ENCODE measurements around the gene BRIP1.
A peak's percentile ranks its signal among the peaks of the same experiment; 100 is the strongest.

Gene BRIP1

GRCh38 chr17:61837175-61838051, 25.9 kb downstream of the BRIP1 start:
- DNase-seq (ENCODE audit: insufficient read length, low spot score) (peak; percentile 20), FAIRE-seq (no peak)
- peak; percentile 91 for TF ChIP-seq CTCF (IDR thresholded peaks at IDR 0.05; ENCODE audit: insufficient read depth, missing control alignments)

GRCh38 chr17:61836266-61837174, 26.8 kb downstream of the BRIP1 start:
- FAIRE-seq (no peak), DNase-seq (ENCODE audit: insufficient read length, low spot score) (no peak)
- no peak for TF ChIP-seq CTCF (IDR thresholded peaks at IDR 0.05; ENCODE audit: insufficient read depth, missing control alignments)

- no peak for TF ChIP-seq CTCF (IDR thresholded peaks at IDR 0.05; ENCODE audit: insufficient read depth, missing control alignments)
- FAIRE-seq (no peak), DNase-seq (ENCODE audit: insufficient read length, low spot score) (no peak)
Measured at GRCh38 chr17:61835606-61836005, 27.7 kb downstream of the BRIP1 start.

- no peak for TF ChIP-seq CTCF (IDR thresholded peaks at IDR 0.05; ENCODE audit: insufficient read depth, missing control alignments)
- FAIRE-seq (no peak), DNase-seq (ENCODE audit: insufficient read length, low spot score) (no peak)
Measured at GRCh38 chr17:61834610-61835009, 28.7 kb downstream of the BRIP1 start.

- TF ChIP-seq CTCF (IDR thresholded peaks at IDR 0.05; ENCODE audit: insufficient read depth, missing control alignments), result no peak
- no peak for FAIRE-seq
- no peak for DNase-seq (ENCODE audit: insufficient read length, low spot score)
Measured at GRCh38 chr17:61833536-61834193, 29.7 kb downstream of the BRIP1 start.

GRCh38 chr17:61832463-61832862, 30.9 kb downstream of the BRIP1 start:
- DNase-seq (ENCODE audit: insufficient read length, low spot score), result no peak
- no peak for TF ChIP-seq CTCF (IDR thresholded peaks at IDR 0.05; ENCODE audit: insufficient read depth, missing control alignments)
- no peak for FAIRE-seq
